Ishikawa (cell line): ENCODE results near the gene LIMK2.

Experiments used
- CREB1 ChIP-seq: IDR thresholded peaks from 2 replicates; pipeline ENCODE4 v1.6.1; 2012; ENCODE audit warnings: low read depth
- EGR1 ChIP-seq: IDR thresholded peaks from 2 replicates; pipeline ENCODE4 v1.6.1; 2012
- EP300 ChIP-seq: IDR thresholded peaks from 2 replicates; pipeline ENCODE4 v1.6.1; 2012; ENCODE audit warnings: borderline replicate concordance
- FOXM1 ChIP-seq: IDR thresholded peaks from 2 replicates; pipeline ENCODE4 v1.6.1; 2012; ENCODE audit warnings: low read depth, borderline replicate concordance
- MAX ChIP-seq: IDR thresholded peaks from 2 replicates; pipeline ENCODE4 v1.6.1; 2012
- NFIC ChIP-seq: IDR thresholded peaks from 2 replicates; pipeline ENCODE4 v1.6.1; 2012
- RAD21 ChIP-seq: IDR thresholded peaks from 2 replicates; pipeline ENCODE4 v1.6.1; 2012; ENCODE audit warnings: low read depth
- REST ChIP-seq: IDR thresholded peaks from 2 replicates; pipeline ENCODE4 v1.6.1; 2012; ENCODE audit warnings: low read depth, mild to moderate bottlenecking
- TAF1 ChIP-seq: IDR thresholded peaks from 2 replicates; pipeline ENCODE4 v1.6.1; 2012; ENCODE audit warnings: low read depth, mild to moderate bottlenecking
- TCF12 ChIP-seq: IDR thresholded peaks from 2 replicates; pipeline ENCODE4 v1.6.1; 2012; ENCODE audit warnings: low read depth
- TEAD4 ChIP-seq: IDR thresholded peaks from 2 replicates; pipeline ENCODE4 v1.6.1; 2012
- TF ChIP-seq, protein P1 (sequence below): IDR thresholded peaks from 2 replicates; pipeline ENCODE4 v1.6.1; 2012

DNA sequence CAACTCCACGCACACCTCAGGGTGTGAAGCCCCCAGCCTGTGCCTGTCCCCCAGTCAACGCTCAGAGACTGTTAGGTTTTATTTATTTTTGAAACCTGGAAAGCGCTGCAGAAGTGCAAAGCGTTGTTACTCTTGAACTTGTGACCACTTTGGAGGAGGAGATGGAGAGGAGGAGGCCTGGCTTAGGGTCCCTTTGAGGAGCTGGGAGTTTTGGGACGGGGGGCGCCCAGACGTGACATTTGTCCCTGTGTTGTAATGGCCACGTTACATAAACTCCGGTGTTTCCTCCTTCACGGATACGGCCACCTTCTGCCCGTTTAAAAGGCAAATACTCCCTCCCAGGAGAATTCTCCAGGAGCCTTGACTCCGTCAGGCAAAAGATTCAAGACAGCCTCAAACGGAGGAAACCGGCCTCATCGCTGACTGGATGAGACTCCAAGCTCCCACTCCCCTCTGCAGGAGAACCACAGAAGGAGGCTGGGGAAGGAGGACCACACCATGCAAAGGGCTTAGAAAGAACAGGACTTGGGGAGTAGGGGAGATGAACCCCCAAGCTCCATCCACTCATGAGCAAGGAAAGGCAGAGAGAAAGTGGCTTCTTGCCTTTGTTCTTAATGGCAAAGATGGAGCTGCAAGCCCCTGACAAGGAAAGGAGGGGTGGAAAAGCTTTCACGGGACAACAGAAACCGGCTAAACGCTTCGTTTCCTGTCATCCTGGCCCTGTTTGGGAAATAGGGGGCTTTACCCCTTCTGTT, 79.6 kb downstream of the LIMK2 start:
- TF ChIP-seq TCF12 (no peak), EP300 (no peak), CREB1 (no peak), FOXM1 (no peak), TEAD4 (no peak), REST (no peak), NFIC (no peak), MAX (no peak), RAD21 (no peak), EGR1 (no peak), TAF1 (no peak)
- TF ChIP-seq, protein P1, sequence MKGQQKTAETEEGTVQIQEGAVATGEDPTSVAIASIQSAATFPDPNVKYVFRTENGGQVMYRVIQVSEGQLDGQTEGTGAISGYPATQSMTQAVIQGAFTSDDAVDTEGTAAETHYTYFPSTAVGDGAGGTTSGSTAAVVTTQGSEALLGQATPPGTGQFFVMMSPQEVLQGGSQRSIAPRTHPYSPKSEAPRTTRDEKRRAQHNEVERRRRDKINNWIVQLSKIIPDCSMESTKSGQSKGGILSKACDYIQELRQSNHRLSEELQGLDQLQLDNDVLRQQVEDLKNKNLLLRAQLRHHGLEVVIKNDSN = no peak
